ENCODE measurements around the gene TNFRSF8.
A peak's percentile ranks its signal among the peaks of the same experiment; 100 is the strongest.

Gene TNFRSF8

DNA sequence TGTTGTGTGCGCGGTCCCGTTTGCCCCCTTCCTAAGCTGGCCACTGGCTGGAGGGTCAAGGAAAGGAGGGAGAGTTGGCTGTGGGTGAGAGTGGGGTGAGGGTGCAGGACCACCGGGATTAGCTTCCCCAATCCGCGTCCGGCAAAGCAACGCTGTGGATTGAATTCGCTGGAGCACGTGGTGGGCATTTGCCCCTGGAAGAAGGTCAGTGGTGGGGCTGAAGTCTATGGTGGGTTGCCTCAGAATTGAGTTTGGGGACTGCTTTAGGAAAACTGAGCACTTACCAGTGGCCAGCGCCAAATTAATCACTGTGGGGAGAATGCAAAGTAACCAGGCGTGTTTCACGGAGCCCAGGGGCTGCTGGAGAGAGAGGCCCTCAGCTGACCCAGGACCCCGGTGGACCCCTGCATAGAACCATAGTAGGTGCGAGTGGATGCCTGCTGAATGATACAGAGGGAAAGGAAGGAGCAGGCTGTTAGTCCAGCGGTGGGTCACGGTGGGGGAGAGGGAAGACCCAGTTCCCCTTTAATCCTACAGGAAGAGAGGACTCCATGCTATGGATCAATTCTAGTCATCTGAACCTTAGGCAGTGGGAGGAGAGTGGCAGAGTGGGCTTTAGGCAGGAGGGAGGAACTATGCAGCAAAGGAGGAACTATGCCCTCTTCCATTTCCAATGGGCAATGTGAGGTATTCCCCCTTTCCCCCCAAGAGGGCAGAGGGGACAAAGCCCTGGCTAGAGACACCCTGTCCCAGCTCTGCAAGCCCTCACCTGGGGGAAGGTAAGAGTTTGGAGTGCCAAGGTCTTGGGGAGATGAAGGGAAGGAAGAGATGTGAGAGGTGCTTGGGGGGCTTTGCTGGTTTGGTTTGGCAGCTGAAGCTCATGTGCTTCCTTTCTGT lies 1.2 kb downstream of the TNFRSF8 start:
- no peak for DNase-seq

DNA sequence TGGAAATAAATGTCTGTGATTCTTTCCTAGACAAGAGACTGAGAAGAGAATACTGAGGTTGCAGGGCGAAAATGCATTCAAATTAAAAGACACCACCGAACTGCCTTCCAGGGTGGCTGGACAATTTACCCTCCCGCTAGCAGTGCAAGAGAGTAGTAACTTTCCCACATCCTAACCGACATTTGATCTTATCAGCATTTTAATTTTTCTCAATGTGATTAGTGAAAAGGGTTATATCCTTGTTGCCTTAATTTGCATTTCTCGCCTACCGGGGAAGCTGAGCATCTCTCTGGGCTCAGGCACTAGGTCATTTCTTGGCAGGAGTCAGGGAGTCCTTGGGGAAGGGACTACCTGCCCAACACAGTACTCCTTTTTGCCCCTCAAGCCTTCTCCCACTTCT lies 2.8 kb downstream of the TNFRSF8 start:
- DNase-seq, result no peak

DNA sequence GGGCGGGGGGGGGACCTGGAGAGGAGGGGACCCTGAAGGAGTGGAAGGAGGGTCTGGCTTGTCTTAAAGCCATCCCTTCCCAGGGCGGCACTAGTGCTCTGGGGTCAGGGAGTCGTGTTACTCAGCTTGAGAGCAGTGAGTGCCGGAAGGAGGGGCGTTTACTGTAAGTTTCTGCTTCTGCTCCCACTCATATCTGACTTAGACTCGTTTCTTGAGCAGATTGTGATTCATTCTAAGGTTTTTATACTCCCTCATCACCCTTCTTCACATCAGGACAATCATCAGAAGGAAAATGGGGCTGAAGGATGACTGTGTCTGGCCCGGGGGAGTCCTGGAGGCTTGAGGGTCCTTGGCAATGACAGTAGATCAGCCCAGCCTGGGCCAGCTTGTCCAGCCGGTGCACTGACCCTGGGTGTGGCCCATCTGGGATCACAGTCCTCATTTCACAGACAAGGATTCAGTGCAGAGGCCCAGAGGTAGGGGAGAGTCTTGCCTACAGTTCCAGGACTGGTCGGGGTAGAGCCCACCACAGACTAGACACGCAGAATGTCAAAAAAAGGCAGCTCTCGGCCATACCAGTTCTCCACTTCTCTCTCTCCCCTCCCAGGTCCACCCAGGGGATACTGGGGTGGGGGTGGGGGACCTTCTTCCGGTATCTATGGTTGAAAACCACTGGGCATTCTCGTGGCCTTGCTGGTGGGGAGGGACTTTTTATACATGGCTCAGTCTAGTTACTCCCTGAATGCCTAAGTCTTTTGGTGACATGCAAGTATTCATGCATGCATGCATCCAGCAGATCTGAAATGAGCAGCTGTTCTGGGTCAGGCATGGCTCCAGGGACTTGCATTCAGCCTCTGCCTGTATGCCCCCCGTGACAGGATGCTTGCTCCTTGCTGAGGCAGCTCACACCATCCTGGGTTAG lies 5.1 kb downstream of the TNFRSF8 start:
- DNase-seq, result no peak

DNA sequence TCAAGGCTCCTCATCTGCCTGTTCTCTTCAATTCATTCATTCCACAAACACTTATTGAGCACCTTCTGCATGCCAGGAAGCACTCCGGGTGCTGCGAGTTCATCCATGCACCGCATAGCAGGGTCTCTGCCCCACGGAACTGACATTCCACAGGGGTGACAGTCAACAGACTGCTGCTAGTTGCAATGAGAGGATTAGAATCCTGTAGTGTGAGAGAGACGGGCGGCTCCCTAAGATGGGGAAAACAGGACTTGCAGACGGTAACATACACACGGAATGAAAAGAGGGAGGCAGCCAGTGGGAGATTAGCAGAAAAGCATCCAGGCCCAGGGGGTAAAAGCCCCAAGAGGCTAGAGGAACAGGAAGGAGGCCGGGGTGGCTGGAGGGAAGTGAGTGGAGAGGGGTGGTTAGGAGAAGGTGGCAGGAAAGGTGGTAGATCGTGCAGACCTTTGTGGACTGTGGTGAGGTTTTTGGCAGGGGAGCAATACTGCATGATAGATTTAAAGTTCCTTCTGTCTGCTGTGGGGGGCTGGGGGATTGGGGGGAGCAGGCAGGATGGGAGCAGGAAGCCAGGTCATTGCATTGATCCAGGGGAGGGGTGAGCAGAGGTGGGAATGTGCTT lies 6.6 kb downstream of the TNFRSF8 start:
- DNase-seq, result no peak

DNA sequence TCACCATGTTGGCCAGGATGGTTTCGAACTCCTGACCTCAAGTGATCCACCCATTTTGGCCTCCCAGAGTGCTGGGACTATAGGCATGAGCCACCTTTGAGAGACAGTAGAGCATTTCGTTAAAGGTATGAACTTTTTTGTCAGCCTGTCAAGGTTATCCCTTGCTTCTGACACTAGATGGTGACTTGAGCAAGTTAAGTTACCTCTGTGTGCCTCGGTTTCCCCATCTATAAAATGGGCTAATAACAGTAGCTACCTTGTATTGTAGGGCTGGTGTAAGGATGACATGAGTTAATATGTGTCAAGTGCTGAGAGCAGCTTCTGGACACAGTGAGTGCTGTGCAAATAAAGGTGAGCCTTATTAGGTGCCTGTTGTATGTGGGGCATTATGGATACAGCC lies 8.8 kb downstream of the TNFRSF8 start:
- DNase-seq, result no peak

DNA sequence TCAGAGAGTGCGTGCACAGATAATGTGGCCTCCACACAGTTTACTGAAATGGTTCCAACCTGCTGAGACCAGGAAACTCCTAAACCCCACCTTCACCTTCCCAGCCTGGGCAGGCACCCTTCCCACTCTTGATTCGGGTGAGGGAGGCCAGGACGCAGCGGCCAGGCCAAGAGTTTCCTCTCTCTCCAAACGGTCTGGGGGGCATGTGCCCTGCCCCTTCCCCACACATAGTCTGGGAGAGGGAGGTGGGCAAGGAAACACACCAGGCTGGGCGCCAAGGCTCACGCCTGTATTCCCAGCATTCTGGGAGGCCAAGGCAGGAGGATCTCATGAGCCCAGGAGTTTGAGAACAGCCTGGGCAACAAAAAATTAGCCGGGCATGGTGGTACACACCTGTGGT lies 9.6 kb downstream of the TNFRSF8 start:
- no peak for DNase-seq

DNA sequence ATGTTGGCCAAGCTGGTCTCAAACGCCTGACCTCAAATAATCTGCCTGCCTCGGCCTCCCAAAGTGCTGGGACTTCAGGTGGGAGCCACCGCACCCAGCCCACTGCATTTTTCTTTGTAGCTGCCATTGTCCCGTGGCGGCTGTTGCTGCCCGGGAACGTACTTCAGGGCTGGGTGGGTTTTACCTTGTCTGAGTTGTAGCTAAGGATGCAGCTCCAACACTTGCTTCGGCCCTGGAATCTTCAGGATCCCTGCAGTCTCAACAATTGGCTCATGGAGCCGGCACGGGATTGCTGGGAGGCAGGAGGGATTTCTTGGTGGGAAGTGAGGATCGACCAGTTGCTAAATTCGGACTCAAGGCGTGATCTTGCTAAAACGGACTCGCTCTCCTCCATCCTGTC lies 10.7 kb downstream of the TNFRSF8 start:
- no peak for DNase-seq

GRCh38 chr1:12075195-12076114 lies 12.4 kb downstream of the TNFRSF8 start:
- no peak for DNase-seq

GRCh38 chr1:12076425-12077005 lies 13.4 kb downstream of the TNFRSF8 start:
- no peak for DNase-seq

- DNase-seq, result no peak
These were observed 15.5 kb downstream of the TNFRSF8 start for GRCh38 chr1:12078575-12078937.

DNA sequence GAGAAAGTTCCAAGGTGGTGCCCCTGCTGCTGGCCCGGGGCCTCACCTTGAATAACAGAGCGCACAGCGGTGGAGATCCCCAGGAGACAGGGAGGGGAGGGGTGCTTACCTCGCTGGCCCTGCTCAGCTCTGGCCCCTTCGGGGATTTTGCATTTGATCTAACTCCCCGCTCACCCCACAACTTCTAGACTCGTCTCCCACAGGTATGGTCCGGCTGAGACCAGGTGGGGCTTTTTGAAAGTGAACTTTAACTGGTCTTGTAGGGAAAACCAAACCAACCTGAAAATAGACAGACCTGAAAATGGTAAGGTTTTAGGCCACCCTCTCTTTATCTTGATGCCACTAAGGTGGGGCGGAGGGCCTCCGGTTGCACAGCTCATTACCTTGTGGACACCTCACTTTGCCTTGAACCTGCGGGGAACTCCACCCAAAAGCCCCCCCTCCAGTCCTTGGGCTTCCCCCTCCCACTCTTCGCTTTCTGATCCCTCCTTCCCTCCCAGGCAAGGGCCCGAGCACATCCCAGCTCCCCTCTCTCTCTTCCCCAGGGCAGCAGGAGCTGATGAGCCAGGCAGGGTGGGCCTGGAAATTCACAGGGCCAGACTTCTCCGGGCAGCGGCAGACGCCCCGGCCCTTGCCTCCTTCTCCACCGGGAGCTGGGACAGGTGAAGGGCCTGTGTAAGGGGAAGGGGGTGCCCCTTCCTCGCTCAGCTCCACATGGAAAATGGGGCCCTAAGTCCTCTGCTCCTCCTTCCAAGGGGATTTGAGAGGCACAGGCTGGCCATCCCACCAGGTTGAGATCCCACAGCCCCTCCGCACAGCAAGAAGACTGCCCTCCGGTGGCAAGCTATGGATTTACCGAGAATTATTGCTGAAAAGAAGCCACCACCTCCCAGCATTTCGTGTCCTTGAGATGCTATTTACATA lies 16.1 kb downstream of the TNFRSF8 start:
- DNase-seq, result peak; percentile 38

DNA sequence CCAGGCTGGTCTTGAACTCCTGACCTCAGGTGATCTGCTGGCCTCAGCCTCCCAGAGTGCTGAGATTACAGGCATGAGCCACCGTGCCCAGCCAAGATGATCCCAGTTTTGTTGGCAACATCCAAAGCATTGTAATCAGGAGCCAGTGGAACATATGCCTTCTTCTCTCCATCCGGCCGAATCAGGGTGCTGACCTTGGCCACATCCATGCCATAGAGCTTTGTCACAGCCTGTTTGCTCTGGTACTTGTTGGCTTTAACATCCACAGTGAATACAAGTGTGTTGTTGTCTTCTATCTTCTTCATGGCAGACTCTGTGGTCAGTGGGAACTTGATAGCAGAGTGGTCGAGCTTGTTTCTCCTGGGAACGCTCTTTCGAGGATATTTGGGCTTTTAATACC lies 17.1 kb downstream of the TNFRSF8 start:
- DNase-seq, result no peak

- DNase-seq, result no peak
These were observed 17.9 kb downstream of the TNFRSF8 start for GRCh38 chr1:12080773-12081556.

- no peak for DNase-seq
These were observed 18.7 kb downstream of the TNFRSF8 start for GRCh38 chr1:12081648-12082396.

DNA sequence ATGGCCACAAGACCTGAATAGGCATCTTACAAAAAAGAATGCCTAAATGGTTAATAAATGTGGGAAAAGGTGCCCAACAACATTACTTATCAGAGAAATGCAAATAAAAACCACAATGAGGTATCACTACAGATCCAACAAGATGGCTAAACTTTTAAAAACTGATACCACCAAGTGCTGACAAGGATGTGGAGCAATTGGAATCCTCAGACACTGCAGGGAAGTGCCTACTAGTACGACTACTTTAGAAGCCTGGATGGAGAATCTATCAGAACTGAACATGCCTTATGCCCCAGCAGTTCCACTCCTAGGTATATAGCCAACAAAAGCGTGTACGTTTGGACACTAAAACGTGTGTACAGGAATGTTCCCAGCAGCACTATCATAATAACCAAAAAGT lies 19.9 kb downstream of the TNFRSF8 start:
- no peak for DNase-seq

- no peak for DNase-seq
These were observed 20.7 kb downstream of the TNFRSF8 start for GRCh38 chr1:12083766-12084165.

DNA sequence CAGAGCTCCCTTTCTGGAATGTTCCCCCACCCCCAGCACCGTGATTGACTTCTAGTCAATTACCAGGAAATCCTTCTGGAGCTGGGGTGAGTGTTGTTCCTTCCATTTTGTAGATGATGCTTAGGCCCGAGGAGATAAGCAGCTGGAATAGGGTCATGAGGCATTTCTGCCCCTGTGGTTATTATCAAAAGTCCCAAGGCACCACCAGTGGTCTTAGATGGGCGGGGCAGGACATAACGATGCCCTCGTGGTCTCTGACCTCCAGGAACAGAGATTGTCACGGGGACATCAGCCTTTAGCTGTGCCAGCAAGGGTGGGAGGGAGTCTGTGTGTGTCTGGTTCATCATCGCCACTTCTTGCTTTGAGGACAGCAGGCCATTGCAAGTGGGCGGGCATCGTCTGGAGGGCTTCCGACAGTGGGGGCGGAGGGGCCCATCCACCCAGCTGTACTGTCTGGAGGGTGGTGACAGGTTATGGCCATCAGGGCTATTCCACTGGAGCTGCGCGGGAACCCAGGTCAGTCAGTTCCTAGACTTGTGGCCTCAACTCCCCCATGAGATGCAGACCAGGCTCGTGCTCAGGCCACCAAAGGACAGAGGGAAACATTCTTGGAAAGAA lies 22.6 kb downstream of the TNFRSF8 start:
- no peak for DNase-seq

GRCh38 chr1:12087797-12088314 lies 24.8 kb downstream of the TNFRSF8 start:
- no peak for DNase-seq

DNA sequence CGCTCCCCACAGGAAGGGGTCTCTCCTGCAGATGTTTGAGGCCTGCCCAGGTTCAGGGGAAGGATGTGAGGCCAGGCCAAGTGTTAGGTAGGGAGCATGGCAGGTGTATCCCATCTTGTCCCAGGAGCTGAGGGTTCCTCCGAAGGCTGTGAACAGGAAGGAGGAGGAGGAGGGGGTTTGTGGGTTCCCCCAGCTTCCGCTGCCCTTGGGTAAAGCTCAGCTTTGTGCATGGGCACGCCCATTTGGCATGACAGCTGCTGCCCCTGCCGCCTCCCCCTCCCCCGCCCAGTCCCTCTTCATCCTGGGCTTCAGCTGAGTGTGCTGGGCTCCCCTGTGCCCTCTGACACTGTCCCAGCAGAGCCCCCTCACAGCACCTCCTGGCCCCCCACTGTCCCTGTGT lies 25.5 kb downstream of the TNFRSF8 start:
- no peak for DNase-seq
